Prostate gland (tissue), 2 donors: Measurements from ENCODE around the gene ATPAF2. TPM values are rescaled to one million over a fixed set of nuclear protein-coding genes. Genes with fewer than 3 reads are reported as not detected.

Experiments
- DNase-seq: peaks from one replicate; pipeline ENCODE4 v3.0.0-alpha.2; 2019; ENCODE audit warnings: low spot score
- H3K27ac ChIP-seq, 2 donors: fragments of 200-600 bp; sonication (generic); 2 replicates each; pipeline ENCODE4 v1.5.1; 2017 to 2019
- H3K27me3 ChIP-seq: fragments of 200-600 bp; sonication (generic); replicated peaks from 2 replicates; pipeline ENCODE4 v1.5.1; 2019; ENCODE audit not compliant: insufficient read depth
- H3K36me3 ChIP-seq, 2 donors: fragments of 200-600 bp; sonication (generic); 1 replicate in 1 of 2; 2 replicates in 1 of 2; pipeline versions ENCODE4 v1.5.1 to v1.8.1; 2017 to 2019
- H3K4me1 ChIP-seq: fragments of 200-600 bp; sonication (generic); replicated peaks from 2 replicates; pipeline ENCODE4 v1.5.1; 2019
- H3K4me3 ChIP-seq, 2 donors: fragments of 200-600 bp; sonication (generic); 2 replicates each; pipeline ENCODE4 v1.5.1; 2017 to 2019
- H3K9me3 ChIP-seq: fragments of 200-600 bp; sonication (generic); 2 replicates; pipeline ENCODE4 v1.5.1; 2017
- CTCF ChIP-seq, 4 experiments: fragments of 200-600 bp in 2 of 4; fragments of 450-650 bp in 2 of 4; sonication (generic) in 2 of 4; IDR thresholded peaks; 1 replicate in 3 of 4; 2 replicates in 1 of 4; pipeline ENCODE4 v1.5.1; 2016 to 2019; ENCODE audit warnings: antibody characterized with exemption in 4 of 4, mild to moderate bottlenecking in 2 of 4, moderate library complexity in 2 of 4
- POLR2A ChIP-seq: fragments of 450-650 bp; IDR thresholded peaks from one replicate; pipeline ENCODE4 v1.6.1; 2016; ENCODE audit warnings: antibody characterized with exemption, mild to moderate bottlenecking
- POLR2AphosphoS5 ChIP-seq: sonication (generic); formaldehyde crosslinking; IDR thresholded peaks from one replicate; pipeline ENCODE4 v1.6.1; 2017; ENCODE audit warnings: antibody characterized with exemption
- WGBS: methylation state at CpG from one replicate; pipeline ENCODE4 v1.1.5; 2018; 5-methylcytosine and 5-hydroxymethylcytosine counted together
- intact Hi-C: fragments of 100-400 bp; cut with DNase I; formaldehyde crosslinking; loops from one replicate; pipeline ENCODE4 v1.14.2; 2022
- total RNA-seq, 2 donors: library from RNA; depleted of rRNA; stranded (reverse); fragments of >200 nt; gene quantifications; one replicate each; pipeline ENCODE4 v1.1.0, GENCODE V29; 2016

The ATPAF2 gene
- total RNA-seq, 2 donors from 2014 or later = 17.7 to 30.5 TPM

- no peak overlapping the region for H3K27ac ChIP-seq
- H3K27me3 ChIP-seq = no peaks in the 10 kb centered on the region
- TF ChIP-seq POLR2AphosphoS5 (no peak), CTCF (IDR thresholded peaks at IDR 0.05) (no peak), POLR2A (no peak)
- no peaks in the 10 kb centered on the region for H3K4me1 ChIP-seq
- H3K4me3 ChIP-seq = no peak overlapping the region
- H3K9me3 ChIP-seq = no peaks in the 10 kb centered on the region
- DNase-seq = no peak
- no peaks in the 10 kb centered on the region for H3K36me3 ChIP-seq
- WGBS = 92% methylated on average over 8 of the region's 8 CpGs
- intact Hi-C loops = no loop called here
Measured at GRCh38 chr17:18009609-18010420, 29.2 kb downstream of the ATPAF2 start.

- no peaks in the 10 kb centered on the region for H3K27me3 ChIP-seq
- TF ChIP-seq CTCF (IDR thresholded peaks at IDR 0.05) (no peak), POLR2A (no peak), POLR2AphosphoS5 (no peak)
- WGBS = 89% methylated on average over 5 of the region's 5 CpGs
- H3K4me3 ChIP-seq = no peak overlapping the region
- intact Hi-C loops = no loop called here
- no peaks in the 10 kb centered on the region for H3K36me3 ChIP-seq
- H3K9me3 ChIP-seq = no peaks in the 10 kb centered on the region
- DNase-seq = no peak
- no peak overlapping the region for H3K27ac ChIP-seq
- no peaks in the 10 kb centered on the region for H3K4me1 ChIP-seq
Measured at GRCh38 chr17:18008496-18009268, 30.3 kb downstream of the ATPAF2 start.

- no peaks in the 10 kb centered on the region for H3K9me3 ChIP-seq
- H3K27ac ChIP-seq = no peak overlapping the region
- H3K4me1 ChIP-seq = no peaks in the 10 kb centered on the region
- no peak overlapping the region for H3K4me3 ChIP-seq
- TF ChIP-seq POLR2A (no peak), CTCF (IDR thresholded peaks at IDR 0.05) (no peak), POLR2AphosphoS5 (no peak)
- DNase-seq = no peak
- H3K36me3 ChIP-seq = no peaks in the 10 kb centered on the region
- no peaks in the 10 kb centered on the region for H3K27me3 ChIP-seq
- intact Hi-C loops = no loop called here
- WGBS = 75% methylated on average over 13 of the region's 31 CpGs
Measured at GRCh38 chr17:18006495-18007239, 32.3 kb downstream of the ATPAF2 start.

GRCh38 chr17:18005496-18005895 is 33.5 kb downstream of the ATPAF2 start:
- no peaks in the 10 kb centered on the region for H3K9me3 ChIP-seq
- TF ChIP-seq POLR2A (no peak), CTCF (IDR thresholded peaks at IDR 0.05) (no peak), POLR2AphosphoS5 (no peak)
- H3K27me3 ChIP-seq = no peaks in the 10 kb centered on the region
- no peak overlapping the region for H3K4me3 ChIP-seq
- DNase-seq = no peak
- intact Hi-C loops = no loop called here
- H3K4me1 ChIP-seq = no peaks in the 10 kb centered on the region
- 90% methylated on average over 3 of the region's 3 CpGs for WGBS
- no peaks in the 10 kb centered on the region for H3K36me3 ChIP-seq
- no peak overlapping the region for H3K27ac ChIP-seq
